ENCODE measurements around the gene CIZ1. TPM values are rescaled to one million over a fixed set of nuclear protein-coding genes. Genes with fewer than 3 reads are reported as not detected.
A peak's percentile ranks its signal among the peaks of the same experiment; 100 is the strongest.

CIZ1 gene
- total and polyA plus RNA-seq, 11 donors, result 42.6 to 101 (median 73.8) TPM

DNA sequence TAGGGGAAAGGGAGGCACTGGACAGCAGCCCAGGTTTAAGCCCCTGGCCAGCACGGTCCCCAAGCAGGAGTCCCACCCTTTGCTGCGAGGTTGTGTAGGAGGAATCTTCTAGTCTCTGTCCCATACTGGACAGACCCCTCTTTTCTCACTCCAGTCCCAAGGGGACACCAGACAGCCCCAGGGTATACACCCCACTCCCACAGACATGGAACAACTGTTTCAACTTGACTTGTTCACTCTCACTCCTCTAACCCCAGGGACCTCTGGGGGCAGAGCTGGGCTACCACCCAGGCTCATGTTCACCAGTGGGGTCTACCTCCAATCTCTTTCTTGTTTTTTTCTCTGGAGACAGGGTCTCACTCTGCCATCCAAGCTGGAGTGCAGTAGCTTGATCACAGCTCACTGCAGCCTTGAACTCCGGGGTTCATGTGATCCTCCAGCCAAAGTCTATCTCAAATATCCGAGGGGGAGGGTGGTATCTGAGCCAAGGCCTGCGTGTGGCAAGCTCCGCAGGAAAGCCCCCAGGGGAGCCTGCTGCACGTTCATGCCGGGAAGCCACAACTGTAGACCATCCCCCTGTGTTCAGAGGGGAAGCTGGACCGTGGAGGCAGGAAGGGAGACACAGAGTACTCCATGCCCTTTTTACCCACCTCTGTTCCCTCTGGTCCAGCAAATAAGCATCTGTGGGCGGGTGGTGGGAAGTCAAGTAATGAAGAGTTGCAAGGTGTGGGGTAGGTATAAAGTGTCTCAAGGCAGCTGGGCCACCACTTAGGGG is 65.6 kb downstream of the CIZ1 start:
- TF ChIP-seq, protein P1, sequence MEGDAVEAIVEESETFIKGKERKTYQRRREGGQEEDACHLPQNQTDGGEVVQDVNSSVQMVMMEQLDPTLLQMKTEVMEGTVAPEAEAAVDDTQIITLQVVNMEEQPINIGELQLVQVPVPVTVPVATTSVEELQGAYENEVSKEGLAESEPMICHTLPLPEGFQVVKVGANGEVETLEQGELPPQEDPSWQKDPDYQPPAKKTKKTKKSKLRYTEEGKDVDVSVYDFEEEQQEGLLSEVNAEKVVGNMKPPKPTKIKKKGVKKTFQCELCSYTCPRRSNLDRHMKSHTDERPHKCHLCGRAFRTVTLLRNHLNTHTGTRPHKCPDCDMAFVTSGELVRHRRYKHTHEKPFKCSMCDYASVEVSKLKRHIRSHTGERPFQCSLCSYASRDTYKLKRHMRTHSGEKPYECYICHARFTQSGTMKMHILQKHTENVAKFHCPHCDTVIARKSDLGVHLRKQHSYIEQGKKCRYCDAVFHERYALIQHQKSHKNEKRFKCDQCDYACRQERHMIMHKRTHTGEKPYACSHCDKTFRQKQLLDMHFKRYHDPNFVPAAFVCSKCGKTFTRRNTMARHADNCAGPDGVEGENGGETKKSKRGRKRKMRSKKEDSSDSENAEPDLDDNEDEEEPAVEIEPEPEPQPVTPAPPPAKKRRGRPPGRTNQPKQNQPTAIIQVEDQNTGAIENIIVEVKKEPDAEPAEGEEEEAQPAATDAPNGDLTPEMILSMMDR (IDR thresholded peaks at IDR 0.05), result no peak
- TF ChIP-seq POLR2A (IDR thresholded peaks at IDR 0.05), result no peak
- Histone ChIP-seq H3K36me3 (peaks cover 0 to 42% (median 37%) of the 10 kb centered on the region in 9 donors), H3K4me3 (peak overlapping the region in 6 of 12 donors; percentile 25 to 99 (median 94)), H3K4me1 (peaks cover 3 to 38% (median 29%) of the 10 kb centered on the region in 12 donors), H3K27me3 (no peaks in the 10 kb centered on the region), H3K27ac (peak overlapping the region in 2 of 12 donors; percentile 1 to 3), H3K9me3 (peaks cover 0 to 4% (median 0%) of the 10 kb centered on the region in 12 donors)
- peak in 3 of 5 donors; percentile 13 to 26 (median 23) for DNase-seq
- 37 to 41% (median 39%) methylated on average over 9 to 10 of the region's 10 CpGs for WGBS, 4 donors
- no peak for ATAC-seq
- intact Hi-C loops (cut with DNase I), result loop anchor here in 1 of 10 donors (2.0 kb wide), 1 partner anchor 27 kb away; no protein-coding TSS in a partner anchor

DNA sequence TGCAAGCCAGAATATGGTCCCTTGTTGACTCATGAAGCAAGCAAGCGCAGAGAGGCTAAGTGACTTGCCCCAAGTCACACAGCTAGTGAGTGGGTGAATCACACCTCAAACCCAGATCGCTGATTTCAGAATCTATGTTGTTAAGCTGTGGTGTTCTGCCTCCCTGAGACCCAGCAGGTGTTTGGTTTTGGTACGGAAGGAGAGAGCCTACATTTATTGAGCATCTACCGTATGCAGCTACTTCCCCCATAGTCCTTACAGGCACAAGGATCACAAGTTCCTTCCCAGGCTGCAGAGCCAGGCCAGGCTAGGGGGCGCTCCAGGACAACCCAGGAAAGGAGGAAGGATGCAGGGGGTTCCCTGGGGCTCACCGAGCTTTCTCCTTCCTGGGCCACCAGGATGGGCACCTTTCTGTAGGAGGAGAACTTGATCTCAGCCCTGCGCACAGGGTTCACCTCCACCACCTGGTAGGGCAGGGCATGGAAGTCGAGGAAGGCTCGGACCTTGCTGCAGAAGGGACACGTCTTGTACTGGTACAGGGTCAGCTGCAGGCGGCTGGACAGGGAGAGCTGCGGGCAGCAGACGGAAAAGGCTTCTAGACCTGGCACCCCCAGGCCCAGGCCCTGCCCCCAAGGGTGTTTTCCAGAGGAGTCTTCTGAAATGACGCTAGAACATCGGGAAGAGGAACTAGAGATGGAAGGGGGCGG is 66.3 kb downstream of the CIZ1 start:
- Histone ChIP-seq H3K9me3 (peaks cover 0 to 4% (median 0%) of the 10 kb centered on the region in 12 donors), H3K4me1 (peaks cover 3 to 38% (median 29%) of the 10 kb centered on the region in 12 donors), H3K4me3 (peak overlapping the region in 4 of 12 donors; percentile 15 to 99 (median 60)), H3K36me3 (peaks cover 0 to 48% (median 44%) of the 10 kb centered on the region in 9 donors), H3K27ac (peak overlapping the region in 2 of 12 donors; percentile 1 to 3), H3K27me3 (no peaks in the 10 kb centered on the region)
- ATAC-seq (no peak), DNase-seq (peak; percentile 61 to 80 (median 66))
- intact Hi-C loops (cut with DNase I), result no loop called here
- WGBS, 4 donors, result 57 to 70% (median 65%) methylated on average over 13 to 16 of the region's 16 CpGs
- no peak for TF ChIP-seq POLR2A (IDR thresholded peaks at IDR 0.05)
- TF ChIP-seq, protein P1 (IDR thresholded peaks at IDR 0.05), result peak; percentile 20 to 61 (median 52)

DNA sequence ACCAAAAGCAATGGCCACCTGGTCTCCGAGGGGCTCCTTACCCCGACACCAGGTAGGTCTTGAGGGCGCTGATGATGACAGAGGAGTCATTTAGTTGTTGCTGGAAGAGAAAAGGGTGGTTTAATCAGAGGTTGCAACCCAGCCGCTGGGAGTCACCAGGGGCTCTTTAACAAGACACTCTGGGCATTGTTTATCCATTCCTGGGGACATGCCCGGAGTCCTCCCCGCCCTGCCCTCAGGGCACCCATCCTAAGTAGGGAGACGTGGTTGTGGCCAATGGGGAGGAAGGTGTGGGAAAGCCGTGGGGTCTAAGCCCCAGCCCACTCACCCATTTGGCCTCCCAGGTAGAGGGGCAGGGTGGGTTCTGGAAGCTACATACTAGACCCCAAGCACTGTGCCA is 66.9 kb downstream of the CIZ1 start:
- DNase-seq (peak in 3 of 5 donors; percentile 19 to 37 (median 19)), ATAC-seq (no peak)
- TF ChIP-seq, protein P1 (IDR thresholded peaks at IDR 0.05), result no peak
- TF ChIP-seq POLR2A (IDR thresholded peaks at IDR 0.05), result no peak
- Histone ChIP-seq H3K36me3 (peaks cover 0 to 50% (median 46%) of the 10 kb centered on the region in 9 donors), H3K4me1 (peaks cover 3 to 36% (median 29%) of the 10 kb centered on the region in 12 donors), H3K4me3 (no peak overlapping the region), H3K27ac (no peak overlapping the region), H3K27me3 (no peaks in the 10 kb centered on the region), H3K9me3 (peaks cover 0 to 1% (median 0%) of the 10 kb centered on the region in 12 donors)
- intact Hi-C loops (cut with DNase I), result no loop called here
- 83 to 92% (median 90%) methylated on average over 8 of the region's 8 CpGs for WGBS, 4 donors

Data from heart left ventricle (tissue), 16 donors.